Urinary bladder (tissue), 4 donors: ENCODE data around the gene XDH. TPM values are rescaled to one million over a fixed set of nuclear protein-coding genes. Genes with fewer than 3 reads are reported as not detected.

ENCODE experiments used
- DNase-seq: peaks from one replicate; pipeline ENCODE4 v3.0.0-alpha.2; 2015; ENCODE audit errors: extremely low spot score
- H3K27ac ChIP-seq: one replicate; pipeline ENCODE4 v1.5.1; 2013; ENCODE audit warnings: low read depth, mild to moderate bottlenecking, moderate library complexity
- H3K36me3 ChIP-seq: one replicate; pipeline ENCODE4 v1.6.1; 2013; ENCODE audit warnings: mild to moderate bottlenecking, moderate library complexity; ENCODE audit not compliant: insufficient read depth
- H3K4me1 ChIP-seq: one replicate; pipeline ENCODE4 v1.6.1; 2013; ENCODE audit warnings: mild to moderate bottlenecking, moderate library complexity; ENCODE audit not compliant: insufficient read depth
- H3K4me3 ChIP-seq: one replicate; pipeline ENCODE4 v1.5.1; 2013; ENCODE audit warnings: low read depth, low read length
- WGBS: extraction: QIAGEN DNeasy Blood & Tissue Kit; methylation state at CpG from one replicate; pipeline ENCODE4 v1.1.7; 2013; 5-methylcytosine and 5-hydroxymethylcytosine counted together
- polyA plus RNA-seq: library from polyadenylated mRNA; stranded (reverse); fragments of 200-250 nt; gene quantifications from one replicate; pipeline ENCODE4 v1.2.3, GENCODE V29; 2013
- total RNA-seq: library from RNA; depleted of rRNA; stranded (reverse); fragments of >200 nt; gene quantifications from one replicate; pipeline ENCODE4 v1.2.3, GENCODE V29; 2014
- donor health status: healthy with polysubstance abuse.
- donor health status: healthy.

Gene XDH
- total and polyA plus RNA-seq, 2 donors = 1.5 to 2.1 TPM

DNA sequence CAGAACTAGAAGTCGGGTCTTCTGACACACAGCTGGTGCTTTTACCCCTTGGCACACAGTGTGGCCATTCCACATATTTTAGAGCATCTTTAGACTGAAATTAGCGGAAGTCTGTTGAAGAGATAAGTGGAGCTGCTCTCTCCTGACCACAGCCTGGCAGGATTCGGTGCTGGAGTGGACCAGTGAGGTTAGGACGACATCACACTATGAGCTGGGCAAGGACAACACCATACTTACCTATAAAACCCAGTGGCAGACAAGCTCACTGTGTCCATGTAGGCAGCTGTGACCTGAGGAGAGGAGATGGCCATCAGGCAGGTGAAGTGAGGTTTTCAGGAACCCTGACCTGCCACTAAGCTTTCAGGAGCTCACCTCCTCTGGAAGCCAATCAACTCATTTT is 70.1 kb downstream of the XDH start:
- WGBS = 88% methylated on average over 4 of the region's 4 CpGs
- Histone ChIP-seq H3K4me3 (no peak overlapping the region), H3K36me3 (no peaks in the 10 kb centered on the region), H3K4me1 (no peaks in the 10 kb centered on the region), H3K27ac (no peak overlapping the region)
- no peak for DNase-seq

DNA sequence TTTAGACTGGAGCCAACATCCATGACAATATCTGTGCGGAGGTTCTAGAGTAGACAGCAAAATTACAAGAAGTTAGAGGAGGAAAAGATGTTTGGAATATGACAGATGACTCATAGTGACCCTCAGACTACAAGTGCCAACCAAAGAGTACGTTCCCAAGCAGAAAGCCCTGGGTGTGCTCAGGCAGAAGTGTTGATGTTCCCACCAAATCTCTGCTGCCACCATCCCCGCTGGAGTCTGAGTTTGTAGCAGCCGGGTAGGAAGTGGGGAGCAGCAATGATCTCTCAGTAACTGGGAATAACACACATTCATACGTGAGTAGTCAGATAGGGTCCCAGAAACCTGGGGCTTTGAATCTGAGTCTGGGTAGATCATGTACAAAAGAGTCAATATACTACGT is 73.2 kb downstream of the XDH start:
- no peak for DNase-seq
- WGBS = 83% methylated on average over 6 of the region's 6 CpGs

DNA sequence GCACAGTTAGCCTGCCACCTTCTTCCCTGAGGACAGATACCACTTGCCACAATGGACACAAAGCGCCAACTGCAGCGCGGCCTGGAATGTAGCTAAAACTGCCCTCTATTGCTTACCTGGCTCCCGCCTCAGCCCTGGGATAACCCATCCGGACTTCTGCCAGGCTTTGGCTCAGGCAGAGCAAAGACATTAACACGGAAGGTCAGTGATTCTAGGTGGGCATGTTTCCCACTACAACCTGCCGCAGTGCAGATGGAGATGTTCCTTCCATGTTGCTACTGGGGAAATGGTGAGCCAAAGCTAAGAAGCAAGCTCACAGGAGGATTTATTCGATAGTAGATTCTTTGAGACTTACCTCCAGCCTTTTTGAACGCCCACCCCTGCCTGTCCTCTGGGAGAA is 74.8 kb downstream of the XDH start:
- Histone ChIP-seq H3K4me3 (no peak overlapping the region), H3K4me1 (no peaks in the 10 kb centered on the region), H3K36me3 (no peaks in the 10 kb centered on the region), H3K27ac (no peak overlapping the region)
- DNase-seq = no peak
- 96% methylated on average over 9 of the region's 9 CpGs for WGBS

More for the DNA sequence above, 73.2 kb downstream of the XDH start:
- no peaks in the 10 kb centered on the region for H3K4me1 ChIP-seq
- H3K27ac ChIP-seq = no peak overlapping the region
- no peaks in the 10 kb centered on the region for H3K36me3 ChIP-seq
- no peak overlapping the region for H3K4me3 ChIP-seq

DNA sequence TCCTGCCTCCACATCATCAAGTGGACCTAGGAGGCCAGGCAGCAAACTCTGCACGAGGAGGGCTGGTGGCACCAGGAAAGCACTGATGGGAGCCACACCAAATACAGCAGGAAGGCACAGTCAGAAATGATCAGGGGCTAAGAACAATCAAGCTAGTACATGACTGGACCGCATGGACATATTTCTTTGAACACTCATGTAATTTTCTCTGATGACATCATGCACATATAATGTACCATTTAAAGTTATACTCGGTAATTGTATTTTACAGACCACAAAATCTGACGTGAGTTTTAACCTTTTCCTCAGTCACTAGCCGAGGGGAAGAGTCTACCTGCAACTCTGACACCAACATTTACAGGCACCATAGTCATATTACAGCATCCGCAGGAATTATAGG is 76.7 kb downstream of the XDH start:
- H3K4me1 ChIP-seq = no peaks in the 10 kb centered on the region
- no peak overlapping the region for H3K4me3 ChIP-seq
- no peak for DNase-seq
- no peaks in the 10 kb centered on the region for H3K36me3 ChIP-seq
- WGBS = 75% methylated on average over 6 of the region's 6 CpGs
- no peak overlapping the region for H3K27ac ChIP-seq

DNA sequence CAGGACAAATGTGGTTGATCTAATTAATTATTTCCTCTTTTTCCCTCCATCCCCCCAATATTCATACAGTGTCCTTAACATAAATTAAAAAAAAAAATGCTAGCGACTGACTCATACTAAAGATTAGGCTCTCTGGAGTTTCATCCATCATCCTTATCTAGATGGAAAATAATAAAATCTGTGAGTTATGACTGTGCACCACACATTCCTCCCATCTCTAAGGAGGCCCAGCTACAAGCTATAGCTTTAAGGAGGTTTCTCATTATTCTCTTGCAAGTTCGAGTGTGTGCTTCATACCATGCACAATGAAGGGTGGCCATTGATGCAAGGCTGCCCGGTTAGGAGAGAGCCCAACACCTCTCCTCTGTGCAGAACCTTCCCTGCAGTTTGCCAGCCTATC is 77.3 kb downstream of the XDH start:
- H3K4me1 ChIP-seq = no peaks in the 10 kb centered on the region

DNA sequence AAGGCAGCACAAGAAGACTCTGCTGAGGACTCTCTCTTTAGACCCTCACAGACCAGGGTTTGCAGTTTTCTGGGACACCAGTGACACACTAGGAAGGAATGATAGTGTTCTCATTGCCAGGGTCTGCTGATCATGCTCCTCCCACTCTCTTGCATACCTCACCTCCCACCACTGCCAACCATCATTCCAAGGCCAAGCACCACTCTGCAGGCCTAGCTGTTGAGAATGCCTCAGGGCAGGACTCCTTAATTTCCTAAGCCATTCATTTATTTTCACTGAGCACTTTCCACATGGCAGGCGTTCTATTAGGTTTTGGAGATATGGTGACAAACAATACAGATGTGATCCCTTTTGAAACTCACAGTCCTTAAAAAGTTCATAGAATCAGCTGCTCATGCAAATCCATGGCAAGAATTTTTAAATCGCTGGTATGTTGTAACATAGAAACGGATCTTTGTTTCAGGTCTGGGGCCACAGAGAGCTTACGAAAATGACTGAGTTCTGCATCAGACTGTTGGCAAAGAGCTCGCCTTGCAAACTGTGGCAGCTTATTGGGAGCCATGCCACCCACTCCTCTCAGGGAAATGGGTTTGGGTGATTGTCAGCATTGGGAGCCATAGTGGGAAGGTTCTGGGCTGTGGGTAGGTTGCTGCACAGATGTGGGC is 78.5 kb downstream of the XDH start:
- WGBS = 75% methylated on average over 5 of the region's 5 CpGs
- Histone ChIP-seq H3K4me3 (no peak overlapping the region), H3K36me3 (no peaks in the 10 kb centered on the region), H3K27ac (no peak overlapping the region), H3K4me1 (no peaks in the 10 kb centered on the region)
- DNase-seq = no peak

More for the DNA sequence above, 77.3 kb downstream of the XDH start:
- no peak overlapping the region for H3K4me3 ChIP-seq
- DNase-seq = no peak
- no peaks in the 10 kb centered on the region for H3K36me3 ChIP-seq
- H3K27ac ChIP-seq = no peak overlapping the region
- WGBS = 30% methylated on average over 3 of the region's 3 CpGs

DNA sequence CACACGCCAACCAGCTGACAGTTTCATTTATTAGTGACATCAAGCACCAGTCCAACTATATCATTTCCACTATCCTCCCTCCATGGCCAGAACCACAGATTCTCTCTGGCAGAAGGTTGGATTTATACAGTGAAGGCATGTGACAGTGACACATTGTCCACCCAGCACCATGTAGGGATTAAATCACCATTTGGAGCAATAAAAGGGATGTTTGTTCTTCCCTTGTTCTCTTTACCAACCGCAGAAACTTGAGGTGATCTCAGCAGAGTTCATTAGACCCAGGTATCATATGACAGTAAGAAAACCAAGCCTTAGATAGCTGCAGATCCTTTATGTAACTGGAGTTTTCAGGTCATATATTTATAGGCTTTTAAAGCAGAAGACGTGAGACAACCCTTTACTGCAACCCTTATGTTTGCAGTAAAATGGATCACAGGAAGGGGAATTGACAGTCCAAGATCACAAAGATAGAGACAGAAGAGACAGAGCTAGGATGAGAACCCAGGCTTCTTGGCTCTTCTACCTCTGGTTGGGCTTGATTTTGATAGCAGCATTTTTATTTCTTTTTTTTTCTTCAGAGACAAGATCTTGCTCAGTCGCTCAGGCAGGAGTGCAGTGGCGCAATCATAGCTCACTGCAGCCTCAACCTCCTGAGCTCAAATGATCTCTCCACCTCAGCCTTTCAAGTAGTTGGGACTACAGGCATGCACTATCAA is 80.1 kb downstream of the XDH start:
- Histone ChIP-seq H3K27ac (no peak overlapping the region), H3K4me1 (no peaks in the 10 kb centered on the region), H3K4me3 (no peak overlapping the region), H3K36me3 (no peaks in the 10 kb centered on the region)
- WGBS = 67% methylated on average over 5 of the region's 5 CpGs
- DNase-seq = peak; percentile 35

DNA sequence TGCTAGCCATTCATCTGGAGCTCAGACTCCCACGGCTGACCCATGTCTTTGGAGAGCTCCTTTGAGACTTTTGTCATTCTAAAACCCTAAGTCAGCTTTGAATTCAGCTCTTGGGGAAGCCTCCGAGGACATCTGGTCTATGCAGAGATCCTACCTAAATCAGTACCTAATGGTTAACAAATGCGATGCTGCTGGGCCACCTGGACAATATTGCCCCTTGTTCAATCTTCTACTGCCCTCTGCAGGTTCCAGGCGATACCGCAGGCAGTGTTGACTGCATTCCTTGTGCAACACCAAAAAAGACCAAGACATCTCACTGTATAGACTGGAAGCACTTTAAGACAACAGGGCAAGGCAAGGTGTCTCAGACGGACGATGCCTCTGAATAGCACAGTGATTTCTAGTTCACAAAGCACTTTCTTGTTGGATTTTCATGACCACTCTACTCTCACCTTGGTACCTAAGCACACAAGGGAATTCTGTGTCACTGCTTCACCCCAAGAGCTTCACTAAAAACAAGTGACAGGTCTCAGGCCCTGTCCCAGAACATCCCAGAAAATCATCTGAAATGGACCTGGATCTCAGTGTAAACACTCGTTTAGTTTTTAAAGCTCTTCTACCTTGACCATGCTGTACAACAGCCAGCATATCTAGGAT is 80.9 kb downstream of the XDH start:
- no peaks in the 10 kb centered on the region for H3K36me3 ChIP-seq
- H3K27ac ChIP-seq = no peak overlapping the region
- no peak overlapping the region for H3K4me3 ChIP-seq
- 10% methylated on average over 8 of the region's 8 CpGs for WGBS
- DNase-seq = peak; percentile 73
- H3K4me1 ChIP-seq = no peaks in the 10 kb centered on the region

DNA sequence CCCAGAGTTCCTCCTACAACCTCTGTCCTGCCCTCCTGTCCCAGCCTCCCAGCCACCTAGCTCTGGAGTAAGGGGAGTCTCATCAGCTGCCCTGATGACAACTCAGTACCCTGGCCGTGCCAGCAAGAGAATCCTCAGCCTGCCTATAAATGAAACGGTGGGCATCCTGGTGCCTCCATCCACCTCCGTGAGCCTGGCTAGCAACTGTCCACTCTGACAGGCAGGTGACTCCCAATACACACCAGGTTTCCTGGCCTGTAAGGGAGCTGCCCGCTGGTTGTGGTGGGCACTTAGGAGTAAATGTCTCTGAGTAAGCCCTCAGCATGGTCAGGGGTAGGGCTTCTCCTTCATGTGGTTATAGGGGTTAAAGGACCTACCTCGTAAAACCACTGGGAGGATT is 81.5 kb downstream of the XDH start:
- no peak overlapping the region for H3K27ac ChIP-seq
- no peak overlapping the region for H3K4me3 ChIP-seq
- 79% methylated on average over 5 of the region's 5 CpGs for WGBS
- no peak for DNase-seq
- H3K36me3 ChIP-seq = no peaks in the 10 kb centered on the region
- H3K4me1 ChIP-seq = no peaks in the 10 kb centered on the region

DNA sequence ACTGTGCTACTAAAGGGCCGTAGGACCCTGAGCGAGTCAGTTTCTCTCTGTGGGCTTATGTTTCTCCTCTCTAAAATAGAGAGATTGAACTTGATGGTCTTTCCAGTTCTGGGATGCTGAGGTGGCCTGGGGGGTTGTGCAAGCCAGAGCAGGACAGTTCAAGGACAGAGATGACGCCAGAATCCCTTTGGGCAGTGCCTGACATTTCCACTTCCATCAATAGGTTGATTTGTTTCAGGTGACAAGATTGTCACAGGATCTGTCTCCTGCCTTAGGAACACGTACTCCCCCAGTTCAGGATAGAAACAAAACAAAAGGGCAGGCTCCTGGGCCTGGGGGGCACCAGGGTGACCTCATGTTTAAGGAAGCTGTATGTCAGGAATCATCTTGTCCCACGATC is 82.0 kb downstream of the XDH start:
- Histone ChIP-seq H3K36me3 (no peaks in the 10 kb centered on the region), H3K4me3 (no peak overlapping the region), H3K4me1 (no peaks in the 10 kb centered on the region), H3K27ac (no peak overlapping the region)
- WGBS = 87% methylated on average over 5 of the region's 5 CpGs
- DNase-seq = no peak

DNA sequence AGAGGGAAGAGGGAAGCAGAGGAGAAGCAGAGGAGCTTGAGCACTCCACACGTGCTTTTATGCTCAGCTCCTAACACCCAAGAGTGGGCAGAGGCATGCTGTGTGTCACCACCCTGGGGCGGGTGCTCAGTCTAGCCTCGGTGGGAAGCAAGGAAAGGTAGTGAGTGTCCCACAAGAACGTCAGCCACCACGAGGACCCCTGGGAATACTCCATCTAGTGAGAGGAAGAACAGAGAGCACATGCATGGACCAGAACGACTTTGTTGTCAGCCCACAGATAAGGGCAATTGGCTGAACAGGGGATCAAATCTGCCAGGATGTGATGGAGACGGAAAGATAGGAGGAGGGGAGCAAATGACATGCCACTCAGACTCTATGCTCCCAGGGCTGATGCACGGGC is 83.4 kb downstream of the XDH start:
- Histone ChIP-seq H3K4me3 (no peak overlapping the region), H3K27ac (no peak overlapping the region), H3K36me3 (no peaks in the 10 kb centered on the region), H3K4me1 (no peaks in the 10 kb centered on the region)
- DNase-seq = no peak
- WGBS = 65% methylated on average over 8 of the region's 8 CpGs

DNA sequence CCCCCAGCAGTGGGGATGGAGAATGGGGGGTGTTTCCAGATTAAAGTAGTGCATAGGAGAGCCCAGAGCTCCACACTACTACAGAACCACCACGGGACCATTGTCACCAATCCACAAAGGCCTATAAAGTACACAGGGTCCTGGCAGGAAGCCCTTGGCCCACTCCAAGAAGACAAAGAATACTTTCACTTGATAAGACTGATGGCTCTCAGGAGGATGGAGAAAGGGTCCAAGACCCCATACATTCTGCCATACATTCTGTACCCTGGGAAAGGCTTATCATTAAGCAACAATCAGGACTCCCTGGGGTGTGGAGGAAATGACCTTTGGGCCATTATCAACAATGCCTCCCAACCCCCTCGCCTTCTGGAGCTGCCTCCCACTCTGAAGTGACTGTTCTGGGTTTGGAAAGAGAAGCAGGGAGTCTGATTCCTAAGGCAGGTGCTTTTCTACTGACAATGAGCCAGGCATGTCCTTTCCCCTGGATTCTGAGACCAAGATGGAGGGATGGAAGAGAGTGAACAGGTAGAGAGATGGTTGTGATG is 85.4 kb downstream of the XDH start:
- Histone ChIP-seq H3K36me3 (no peaks in the 10 kb centered on the region), H3K4me1 (no peaks in the 10 kb centered on the region), H3K27ac (no peak overlapping the region), H3K4me3 (no peak overlapping the region)
- DNase-seq = no peak
- WGBS = 66% methylated on average over 2 of the region's 2 CpGs

DNA sequence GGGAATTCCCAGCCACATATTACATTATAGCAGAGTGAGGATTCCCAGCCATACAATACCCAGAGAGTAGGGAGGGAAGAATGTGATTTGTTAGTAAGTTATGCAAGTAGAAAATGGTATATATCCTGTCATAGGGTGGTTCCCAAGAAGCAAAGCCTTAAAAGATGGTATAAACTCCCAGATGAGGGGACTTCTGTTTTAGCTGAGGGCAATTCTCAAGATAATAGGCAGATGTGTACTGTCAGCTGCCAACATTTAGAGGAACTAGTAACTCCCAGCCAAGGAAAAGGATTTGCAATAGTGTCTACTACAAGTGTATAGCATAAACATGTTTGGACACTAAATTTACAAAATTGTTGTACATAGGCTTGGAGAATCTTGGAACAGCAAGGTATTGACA is 86.5 kb downstream of the XDH start:
- DNase-seq = no peak
- H3K4me3 ChIP-seq = no peak overlapping the region
- no peaks in the 10 kb centered on the region for H3K36me3 ChIP-seq
- H3K4me1 ChIP-seq = no peaks in the 10 kb centered on the region
- no peak overlapping the region for H3K27ac ChIP-seq

DNA sequence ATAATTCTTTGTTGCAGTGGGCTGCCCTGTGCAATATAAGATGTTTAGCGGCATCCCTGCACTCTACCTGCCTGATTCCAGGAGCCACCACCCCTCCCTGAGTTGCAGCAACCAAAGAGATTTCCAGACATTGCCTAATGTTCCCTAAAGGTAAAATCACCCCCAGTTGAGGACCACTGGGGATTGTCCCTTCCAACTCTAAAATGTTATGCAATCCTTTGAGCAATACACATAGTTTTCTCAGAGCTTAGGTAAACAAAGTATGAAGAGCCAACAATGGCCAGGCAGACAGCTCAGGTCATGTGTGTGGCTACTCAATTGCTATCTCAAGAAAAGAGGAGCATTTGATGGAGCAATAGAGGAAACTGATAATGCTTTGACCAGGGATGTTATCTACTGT is 87.0 kb downstream of the XDH start:
- Histone ChIP-seq H3K4me1 (no peaks in the 10 kb centered on the region), H3K36me3 (no peaks in the 10 kb centered on the region), H3K27ac (no peak overlapping the region), H3K4me3 (no peak overlapping the region)
- 97% methylated on average over 1 of the region's 1 CpG for WGBS
- DNase-seq = no peak
